HG02763 (cell line): ENCODE measurements around the gene SAFB.

Experiments
- ATAC-seq: cut with Tn5 transposase; IDR thresholded peaks from one replicate; pipeline ENCODE4 v1.9.1; 2021; ENCODE audit warnings: mild to moderate bottlenecking, moderate library complexity; ENCODE audit not compliant: unreplicated experiment

The SAFB gene

DNA sequence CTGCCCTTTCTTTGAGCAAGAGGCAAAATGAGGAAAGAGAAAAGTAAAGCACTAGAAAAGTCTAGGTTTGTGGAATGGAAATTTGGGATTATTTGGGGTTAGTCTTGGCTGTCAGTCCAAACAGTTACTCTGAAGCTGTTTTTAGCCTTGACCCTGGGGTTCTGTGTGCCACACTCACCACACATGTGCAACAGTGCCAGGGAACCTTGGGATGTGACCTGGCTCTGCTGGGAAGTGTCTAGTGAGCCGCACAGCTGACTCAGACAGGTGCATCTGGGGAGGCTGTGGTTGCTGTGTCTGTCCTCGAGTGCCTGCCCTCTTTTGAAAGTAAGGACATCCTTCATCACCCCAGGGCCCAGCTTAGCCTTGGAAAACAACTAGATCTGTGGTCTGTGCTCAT, 41.6 kb downstream of the SAFB start:
- no peak for ATAC-seq

- ATAC-seq: no peak
Observed at GRCh38 chr19:5665781-5666513, 43.1 kb downstream of the SAFB start.

GRCh38 chr19:5666921-5667610, 44.2 kb downstream of the SAFB start:
- no peak for ATAC-seq

DNA sequence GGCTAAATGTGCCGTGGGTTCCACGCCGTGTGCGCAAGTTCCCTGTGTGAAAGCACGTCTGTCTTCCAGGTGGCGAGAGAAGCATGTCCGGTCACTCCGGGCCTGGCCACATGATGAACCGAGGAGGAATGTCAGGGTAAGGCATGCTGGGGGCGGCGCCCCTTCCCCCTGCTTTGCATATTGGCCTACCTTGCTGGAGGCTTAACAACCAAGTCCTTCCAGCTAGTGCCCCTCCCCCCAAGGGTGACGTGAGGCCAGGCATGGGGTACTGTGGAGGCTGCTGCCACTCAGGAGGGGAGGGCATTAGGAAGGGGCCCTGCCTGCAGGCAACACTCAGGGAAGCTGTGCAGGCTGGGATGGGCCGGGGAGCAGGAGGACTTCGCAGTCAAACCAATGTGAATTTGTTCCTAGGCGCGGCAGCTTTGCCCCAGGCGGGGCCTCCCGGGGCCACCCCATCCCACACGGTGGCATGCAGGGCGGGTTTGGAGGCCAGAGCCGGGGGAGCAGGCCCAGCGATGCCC, 44.9 kb downstream of the SAFB start:
- no peak for ATAC-seq

DNA sequence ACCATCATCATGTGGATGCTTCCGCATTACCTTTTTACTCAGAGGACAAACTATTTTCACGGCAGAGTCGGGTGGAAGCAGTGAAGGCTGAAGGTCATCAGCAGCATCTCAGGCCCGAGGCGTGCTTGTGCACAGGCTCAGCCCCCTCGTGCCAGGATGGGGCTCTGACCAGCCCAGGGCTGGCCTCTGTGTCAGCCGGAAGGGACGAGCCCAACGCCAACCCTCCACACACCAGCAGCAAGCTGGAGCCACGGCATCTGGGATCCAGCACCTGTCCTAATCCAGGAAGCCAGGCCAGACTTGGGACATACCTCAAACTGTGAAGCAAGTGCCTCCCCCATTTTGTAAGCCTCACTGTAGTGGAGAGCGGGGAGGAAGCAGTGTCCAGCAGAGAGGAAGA, 46.3 kb downstream of the SAFB start:
- no peak for ATAC-seq

GRCh38 chr19:5671600-5671999, 48.7 kb downstream of the SAFB start:
- no peak for ATAC-seq

GRCh38 chr19:5672708-5673459, 50.0 kb downstream of the SAFB start:
- no peak for ATAC-seq

DNA sequence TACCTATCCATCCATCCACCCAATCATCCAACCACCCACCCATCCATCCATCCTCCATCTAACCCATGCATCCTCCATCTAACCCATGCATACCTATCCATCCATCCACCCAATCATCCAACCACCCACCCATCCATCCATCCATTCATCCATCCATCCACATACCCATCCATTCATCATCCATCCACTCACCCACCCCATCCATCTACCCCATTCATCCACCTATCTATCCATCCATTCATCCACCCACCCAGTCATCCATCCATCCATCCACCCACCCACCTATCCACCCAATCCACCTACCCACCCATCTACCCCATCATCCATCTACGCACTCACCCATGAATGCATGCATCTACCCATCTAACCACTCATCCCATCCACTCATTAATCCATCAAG, 50.9 kb downstream of the SAFB start:
- no peak for ATAC-seq

DNA sequence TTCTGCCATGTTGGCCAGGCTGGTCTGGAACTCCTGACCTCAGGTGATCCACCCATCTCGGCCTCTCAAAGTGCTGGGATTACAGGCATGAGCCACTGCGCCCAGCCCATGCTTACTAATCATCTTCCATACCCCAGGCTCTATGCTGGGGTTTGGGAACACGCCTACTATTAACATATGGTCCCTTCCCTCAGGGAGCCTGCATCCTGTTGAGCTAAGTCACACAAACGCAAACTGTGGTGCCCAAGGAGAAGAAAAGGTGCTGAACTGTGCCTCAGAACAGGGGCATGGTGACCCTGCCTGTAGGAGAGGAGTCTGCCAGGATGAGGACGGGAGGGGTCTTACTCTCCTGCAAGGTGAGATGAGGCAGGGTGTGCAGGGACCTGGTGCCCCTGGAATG, 51.8 kb downstream of the SAFB start:
- no peak for ATAC-seq

GRCh38 chr19:5676105-5676771, 53.4 kb downstream of the SAFB start:
- no peak for ATAC-seq

GRCh38 chr19:5676772-5677105, 53.9 kb downstream of the SAFB start:
- no peak for ATAC-seq

DNA sequence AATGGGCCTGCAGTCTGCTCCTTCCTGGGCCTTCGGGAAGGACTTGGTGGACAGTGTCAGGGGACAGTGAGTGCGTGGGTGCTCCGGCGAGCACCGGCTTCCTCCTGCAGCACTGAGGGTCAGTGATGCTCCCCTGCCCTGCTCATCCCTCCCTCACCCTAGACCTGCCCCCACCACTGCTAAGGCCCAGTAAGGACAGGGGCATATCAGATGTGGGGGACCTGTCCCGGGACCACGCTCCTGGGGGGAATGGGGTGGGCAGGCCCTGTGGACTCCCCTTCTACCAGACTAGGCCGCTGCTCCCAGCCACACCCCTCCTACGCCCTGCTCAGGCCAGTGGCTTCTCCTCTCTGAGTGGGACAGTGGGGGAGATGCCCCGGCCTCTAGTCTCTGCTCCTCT, 54.3 kb downstream of the SAFB start:
- ATAC-seq: no peak

DNA sequence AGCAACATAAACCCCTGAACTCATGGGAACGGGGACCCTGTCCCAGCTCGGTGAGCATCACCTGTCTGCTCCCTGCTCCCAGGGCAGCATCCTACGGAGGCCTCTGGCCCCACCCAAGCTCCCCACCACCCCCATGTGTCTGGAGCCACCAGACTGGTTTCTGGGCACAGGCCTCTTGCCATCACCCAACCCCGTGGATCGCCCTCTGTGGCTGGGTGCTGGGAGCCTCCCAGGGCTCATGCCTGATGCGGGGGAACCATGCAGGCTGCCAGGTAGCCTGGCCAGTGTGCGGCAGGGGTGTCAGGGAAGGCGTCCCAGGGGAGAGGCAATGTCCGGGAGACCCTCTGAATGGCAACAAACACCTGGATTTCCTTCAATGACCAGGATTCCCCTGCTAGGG, 54.7 kb downstream of the SAFB start:
- no peak for ATAC-seq

- ATAC-seq: no peak
Observed at GRCh38 chr19:5678071-5678718, 55.3 kb downstream of the SAFB start.

GRCh38 chr19:5679289-5680083, 56.6 kb downstream of the SAFB start:
- no peak for ATAC-seq

DNA sequence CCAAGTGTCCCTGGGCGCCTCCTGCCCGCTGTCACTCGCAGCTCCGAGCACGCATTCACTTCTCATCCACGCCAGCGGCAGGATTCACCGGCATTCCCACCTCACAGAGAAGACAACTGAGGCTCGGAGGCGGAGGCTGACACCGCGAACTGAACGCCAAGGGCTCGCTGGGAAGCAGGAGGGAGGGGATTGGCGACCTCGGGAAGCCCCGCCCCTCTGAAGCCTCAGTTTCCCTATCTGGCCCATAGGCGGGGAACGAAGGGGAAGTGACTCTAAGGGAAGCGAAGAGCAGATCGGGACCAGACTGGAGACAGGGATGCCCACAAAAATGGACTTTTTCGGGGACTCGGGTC, 57.2 kb downstream of the SAFB start:
- no peak for ATAC-seq

- ATAC-seq: peak; percentile 88
Observed at GRCh38 chr19:5680437-5681368, 57.8 kb downstream of the SAFB start, which contains the start of the genes HSD11B1L and MICOS13. Gene HSD11B1L (plus strand): TSS chr19:5681027. CDS start chr19:5684833, 3,806 bp downstream. Gene MICOS13 (minus strand): TSS chr19:5680516. CDS start chr19:5680486, 30 bp downstream.

- ATAC-seq: no peak
Observed at GRCh38 chr19:5681391-5682106, 58.7 kb downstream of the SAFB start.
